K562 (cell line): Measurements from ENCODE around the gene TAF8. TPM values are rescaled to one million over a fixed set of nuclear protein-coding genes. Genes with fewer than 3 reads are reported as not detected.

Source experiments
- ATAC-seq: fragments of 200-7000 bp; cut with Tn5 transposase; 3 replicates; pipeline ENCODE4 v1.9.1; 2020; ENCODE audit warnings: moderate library complexity
- BruUV-seq: library from RNA; stranded (reverse); fragments of 400-500 nt; replicated peaks from 2 replicates; lab custom pipeline; 2021; lab: Mats Ljungman, UMichigan
- CTCF ChIA-PET: fragments of 300-600 bp; formaldehyde crosslinking; extraction: SDS; loops from one replicate; lab custom pipeline; 2021; ENCODE audit warnings: low intra/inter-chr PET ratio; lab: Yijun Ruan, JAX
- POLR2A ChIA-PET: fragments of 300-600, 350-650 bp; sonication (Branson Sonifier 250); formaldehyde crosslinking; extraction: SDS; loops from one replicate; lab custom pipeline; 2021; ENCODE audit warnings: antibody characterized with exemption, inconsistent platforms; lab: Yijun Ruan, JAX
- DNase-seq, 4 experiments: peaks; one replicate each; pipeline versions ENCODE4 v3.0.0 to v3.0.0-alpha.2; 2011 to 2018; ENCODE audit warnings: low spot score in 3 of 4, mixed read lengths in 3 of 4; ENCODE audit errors: extremely low read depth in 1 of 4
- FAIRE-seq: peaks from 2 replicates; lab custom pipeline; 2011; peaks lifted over from hg19 to GRCh38; lab: Jason Lieb, UNC
- H2AFZ ChIP-seq: 2 replicates; pipeline ENCODE4 v1.6.0; 2011; ENCODE audit warnings: low read depth, low read length, control low read depth, inconsistent platforms
- H3K27ac ChIP-seq: fragments of 200-600 bp; 3 replicates; pipeline ENCODE4 v1.8.0; 2011; ENCODE audit warnings: low read depth, mild to moderate bottlenecking, control low read depth, inconsistent platforms, low read length, moderate library complexity, mixed read lengths; ENCODE audit errors: extremely low read depth
- H3K27me3 ChIP-seq, 2 experiments: fragments of 300-600 bp in 1 of 2; 2 replicates in 1 of 2; 3 replicates in 1 of 2; pipeline versions ENCODE4 v1.6.0 to v1.8.0; 2011; ENCODE audit warnings: inconsistent platforms in 2 of 2, low read length in 2 of 2, mild to moderate bottlenecking in 1 of 2, mixed read lengths in 1 of 2, moderate library complexity in 1 of 2; ENCODE audit not compliant: control insufficient read depth in 2 of 2, insufficient read depth in 2 of 2
- H3K36me3 ChIP-seq: fragments of 300-600 bp; 3 replicates; pipeline ENCODE4 v1.8.0; 2011; ENCODE audit warnings: mild to moderate bottlenecking, low read length, inconsistent platforms; ENCODE audit not compliant: control insufficient read depth, insufficient read depth
- H3K4me1 ChIP-seq, 2 experiments: fragments of 200-600 bp in 1 of 2; replicated peaks in 1 of 2; 2 replicates in 1 of 2; 3 replicates in 1 of 2; pipeline versions ENCODE4 v1.5.1 to v1.8.0; 2011; ENCODE audit warnings: inconsistent platforms in 2 of 2, low read length in 2 of 2, mild to moderate bottlenecking in 1 of 2, mixed read lengths in 1 of 2, moderate library complexity in 1 of 2; ENCODE audit not compliant: control insufficient read depth in 2 of 2, insufficient read depth in 2 of 2
- H3K4me2 ChIP-seq: 2 replicates; pipeline ENCODE4 v1.6.1; 2011; ENCODE audit warnings: low read length, control low read depth, inconsistent platforms, mixed read lengths; ENCODE audit not compliant: insufficient read depth
- H3K4me3 ChIP-seq: fragments of 200-600 bp; sonication (generic), shearing (Covaris generic); 2 replicates; pipeline ENCODE4 v1.5.1; 2016; ENCODE audit warnings: control low read depth, inconsistent platforms
- H3K79me2 ChIP-seq: fragments of 200-600 bp; 3 replicates; pipeline ENCODE4 v1.8.0; 2011; ENCODE audit warnings: low read length, inconsistent platforms; ENCODE audit not compliant: control insufficient read depth, insufficient read depth
- H3K9ac ChIP-seq, 2 experiments: 2 replicates each; pipeline versions ENCODE4 v1.6.0 to v1.6.1; 2011; ENCODE audit warnings: low read depth in 2 of 2, low read length in 2 of 2, control low read depth in 1 of 2, inconsistent platforms in 1 of 2, mild to moderate bottlenecking in 1 of 2, mixed read lengths in 1 of 2; ENCODE audit not compliant: insufficient read depth in 1 of 2
- H3K9me1 ChIP-seq: one replicate; pipeline ENCODE4 v1.6.0; 2011; ENCODE audit warnings: inconsistent platforms, mild to moderate bottlenecking, low read length, moderate library complexity; ENCODE audit not compliant: control insufficient read depth, insufficient read depth
- H3K9me3 ChIP-seq: replicated peaks from 2 replicates; pipeline ENCODE4 v1.5.1; 2011; ENCODE audit warnings: low read depth, low read length, inconsistent platforms; ENCODE audit not compliant: control insufficient read depth, insufficient read depth
- H4K20me1 ChIP-seq: replicated peaks from 2 replicates; pipeline ENCODE4 v1.6.1; 2011; ENCODE audit warnings: low read length, inconsistent platforms, mixed read lengths; ENCODE audit not compliant: control insufficient read depth, insufficient read depth
- CHD1 ChIP-seq: fragments of 200-600 bp; sonication (generic); IDR thresholded peaks from one replicate; pipeline ENCODE4 v1.6.1; 2012; ENCODE audit warnings: mild to moderate bottlenecking, moderate library complexity, low read length, inconsistent platforms
- ETS2 ChIP-seq: IDR thresholded peaks from 2 replicates; pipeline ENCODE4 v1.6.1; 2016; ENCODE audit warnings: borderline replicate concordance, missing genetic modification characterization, mild to moderate bottlenecking, moderate library complexity, missing compliant biosample characterization; ENCODE audit not compliant: poor library complexity, severe bottlenecking
- FOXA1 ChIP-seq: fragments of 450-650 bp; IDR thresholded peaks from 2 replicates; pipeline ENCODE4 v1.6.1; 2016; ENCODE audit warnings: mild to moderate bottlenecking, borderline replicate concordance
- GATAD2B ChIP-seq: fragments of 450-650 bp; IDR thresholded peaks from 2 replicates; pipeline ENCODE4 v1.6.1; 2017; ENCODE audit warnings: mild to moderate bottlenecking, borderline replicate concordance
- HOXB6 ChIP-seq: fragments of 250-450 bp; sonication (Bioruptor Pico); IDR thresholded peaks from 2 replicates; pipeline ENCODE4 v1.5.1; 2022; ENCODE audit warnings: mild to moderate bottlenecking, borderline replicate concordance
- MCM2 ChIP-seq: fragments of 450-650 bp; IDR thresholded peaks from 2 replicates; pipeline ENCODE4 v1.6.1; 2017; ENCODE audit warnings: low read depth, mild to moderate bottlenecking
- SIN3A ChIP-seq, 2 experiments: fragments of 150-350 bp in 1 of 2; IDR thresholded peaks; 2 replicates each; pipeline ENCODE4 v1.6.1; 2011 to 2016; ENCODE audit warnings: borderline replicate concordance in 2 of 2, low read depth in 2 of 2, low read length in 2 of 2, mild to moderate bottlenecking in 2 of 2, moderate library complexity in 2 of 2; ENCODE audit not compliant: control insufficient read depth in 1 of 2
- TAF7 ChIP-seq: fragments of 450-650 bp; IDR thresholded peaks from 2 replicates; pipeline ENCODE4 v1.6.1; 2016; ENCODE audit warnings: missing genetic modification characterization, missing compliant biosample characterization
- ZNF561 ChIP-seq: fragments of 450-650 bp; formaldehyde crosslinking; conservative IDR thresholded peaks from 2 replicates; pipeline ENCODE4 v1.4.0; 2020; ENCODE audit warnings: mild to moderate bottlenecking, moderate library complexity
- whole genome bisulfite sequencing: fragments of 100-300 bp; shearing (Covaris generic); methylation state at CpG from one replicate; pipeline ENCODE4 v1.1.6; 2016; ENCODE audit warnings: low coverage, mixed read lengths; ENCODE audit not compliant: insufficient coverage; ENCODE audit errors: missing lambda C conversion rate; 5-methylcytosine and 5-hydroxymethylcytosine counted together
- in situ Hi-C: fragments of 300-500 bp; cut with MboI; formaldehyde crosslinking; loops from 4 replicates; pipeline ENCODE4 v1.15.0; 2018; ENCODE audit warnings: inconsistent platforms, mixed read lengths
- intact Hi-C: fragments of 100-400 bp; cut with micrococcal nuclease; formaldehyde crosslinking; loops from 2 replicates; pipeline ENCODE4 v1.14.2; 2022
- polyA plus RNA-seq, 8 experiments: library from polyadenylated mRNA; depleted of rRNA in 4 of 8; stranded (reverse) in 5 of 8; unstranded in 3 of 8; fragments of >200 nt; fragmentation: Nextera tagmentation in 2 of 8; fragmentation: Illumina TruSeq in 1 of 8; extraction: Ambion mirVana in 2 of 8; extraction: Trizol in 1 of 8; gene quantifications; 2 replicates each; pipeline versions ENCODE4 v1.2.1 to v1.2.3, GENCODE V29; 2011 to 2014; ENCODE audit warnings: inconsistent platforms in 1 of 8, missing spikeins in 1 of 8
- total RNA-seq, 7 experiments: library from RNA; depleted of rRNA in 6 of 7; stranded (reverse); fragments of >200 nt in 6 of 7; fragmentation: Illumina TruSeq in 2 of 7; extraction: Trizol in 2 of 7; gene quantifications; 2 replicates each; pipeline versions ENCODE4 v1.2.1 to v1.2.3, GENCODE V29; 2011 to 2021; ENCODE audit warnings: low replicate concordance in 1 of 7
- TF ChIP-seq, protein P1 (sequence below): fragments of 200-400 bp; formaldehyde crosslinking; IDR thresholded peaks from 2 replicates; pipeline ENCODE4 v1.6.1; 2017; ENCODE audit warnings: mild to moderate bottlenecking, low read depth, low read length, moderate library complexity
- TF ChIP-seq, protein P2 (sequence below), 2 experiments: fragments of 450-650 bp in 1 of 2; IDR thresholded peaks; 2 replicates each; pipeline ENCODE4 v1.6.1; 2011 to 2017; ENCODE audit warnings: low read depth in 2 of 2, antibody characterized with exemption in 1 of 2, borderline replicate concordance in 1 of 2, low read length in 1 of 2, mild to moderate bottlenecking in 1 of 2, mixed read lengths in 1 of 2; ENCODE audit not compliant: control insufficient read depth in 1 of 2
- TF ChIP-seq, protein P3 (sequence below), 2 experiments: fragments of 450-650 bp in 1 of 2; sonication (generic) in 1 of 2; formaldehyde crosslinking in 1 of 2; IDR thresholded peaks in 1 of 2; conservative IDR thresholded peaks in 1 of 2; 2 replicates each; pipeline versions ENCODE4 v1.6.1 to v1.8.1; 2016 to 2023; ENCODE audit warnings: mild to moderate bottlenecking in 2 of 2, moderate library complexity in 2 of 2, inconsistent platforms in 1 of 2, missing genetic modification reagents in 1 of 2
- TF ChIP-seq, protein P4 (sequence below): fragments of 450-650 bp; conservative IDR thresholded peaks from 2 replicates; pipeline ENCODE4 v1.6.1; 2016; ENCODE audit warnings: missing genetic modification characterization, low read depth, mild to moderate bottlenecking, control low read depth, missing compliant biosample characterization

TAF8 gene
- total and polyA plus RNA-seq, 9 of the 15 experiments (the other 6 are each of a cell fraction or from before 2014, with no cell fraction given) = 29.4 to 84.0 (median 52.6) TPM

DNA sequence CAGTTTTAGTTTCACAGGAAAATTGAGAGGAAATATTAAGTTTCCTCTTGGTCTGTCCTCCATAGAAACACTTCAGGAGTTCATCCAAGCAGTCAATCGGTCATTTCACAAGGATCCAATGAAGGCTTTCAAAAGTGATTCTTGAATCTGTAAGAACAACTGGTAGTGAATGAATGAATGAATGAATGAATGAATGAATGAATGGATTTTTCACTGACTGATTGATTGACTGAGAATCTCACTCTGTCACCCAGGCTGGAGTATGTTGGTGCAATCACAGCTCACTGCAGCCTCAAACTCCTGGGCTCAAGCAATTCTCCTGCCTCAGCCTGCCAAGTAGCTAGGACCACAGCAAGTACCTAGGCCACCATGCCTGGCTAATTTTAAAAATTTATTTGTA is 39.4 kb upstream of the TAF8 start:
- Histone ChIP-seq H3K9me3 (no peaks in the 10 kb centered on the region), H3K9me1 (no peaks in the 10 kb centered on the region), H3K9ac (no peak overlapping the region; a peak in 1 of 4 replicates), H3K79me2 (no peaks in the 10 kb centered on the region), H3K4me3 (no peak overlapping the region), H3K4me1 (peaks cover 19 to 43% of the 10 kb centered on the region in 2 experiments), H3K27me3 (no peaks in the 10 kb centered on the region), H4K20me1 (no peaks in the 10 kb centered on the region), H3K27ac (no peak overlapping the region), H3K36me3 (no peaks in the 10 kb centered on the region), H3K4me2 (no peak overlapping the region; the same call in 1 of the 2 replicates), H2AFZ (peak overlapping the region; percentile 20; the same call in 1 of the 2 replicates)
- ChIA-PET POLR2A (interaction anchor here (1.4 to 2.9 kb wide), 2 partner anchors 18 kb away, joined by 4 to 11 read pairs; no protein-coding TSS in a partner anchor), CTCF (no interaction called here)
- 29% methylated on average over 1 of the region's 1 CpG for WGBS
- in situ Hi-C loops (no loop called here), intact Hi-C loops (no loop called here)
- ATAC-seq (no peak), FAIRE-seq (no peak), DNase-seq (no peak)
- BruUV-seq = no TSS peak
- no peak for TF ChIP-seq SIN3A (IDR thresholded peaks at IDR 0.05; ENCODE audit: borderline replicate concordance in 2 of 2, control insufficient read depth in 1 of 2, low read depth in 2 of 2, low read length in 2 of 2)
- TF ChIP-seq, protein P1, sequence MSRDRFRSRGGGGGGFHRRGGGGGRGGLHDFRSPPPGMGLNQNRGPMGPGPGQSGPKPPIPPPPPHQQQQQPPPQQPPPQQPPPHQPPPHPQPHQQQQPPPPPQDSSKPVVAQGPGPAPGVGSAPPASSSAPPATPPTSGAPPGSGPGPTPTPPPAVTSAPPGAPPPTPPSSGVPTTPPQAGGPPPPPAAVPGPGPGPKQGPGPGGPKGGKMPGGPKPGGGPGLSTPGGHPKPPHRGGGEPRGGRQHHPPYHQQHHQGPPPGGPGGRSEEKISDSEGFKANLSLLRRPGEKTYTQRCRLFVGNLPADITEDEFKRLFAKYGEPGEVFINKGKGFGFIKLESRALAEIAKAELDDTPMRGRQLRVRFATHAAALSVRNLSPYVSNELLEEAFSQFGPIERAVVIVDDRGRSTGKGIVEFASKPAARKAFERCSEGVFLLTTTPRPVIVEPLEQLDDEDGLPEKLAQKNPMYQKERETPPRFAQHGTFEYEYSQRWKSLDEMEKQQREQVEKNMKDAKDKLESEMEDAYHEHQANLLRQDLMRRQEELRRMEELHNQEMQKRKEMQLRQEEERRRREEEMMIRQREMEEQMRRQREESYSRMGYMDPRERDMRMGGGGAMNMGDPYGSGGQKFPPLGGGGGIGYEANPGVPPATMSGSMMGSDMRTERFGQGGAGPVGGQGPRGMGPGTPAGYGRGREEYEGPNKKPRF = no peak
- TF ChIP-seq HOXB6 (CRISPR knock-in tag) = no peak
- no peak for TF ChIP-seq GATAD2B
- TF ChIP-seq, protein P2, sequence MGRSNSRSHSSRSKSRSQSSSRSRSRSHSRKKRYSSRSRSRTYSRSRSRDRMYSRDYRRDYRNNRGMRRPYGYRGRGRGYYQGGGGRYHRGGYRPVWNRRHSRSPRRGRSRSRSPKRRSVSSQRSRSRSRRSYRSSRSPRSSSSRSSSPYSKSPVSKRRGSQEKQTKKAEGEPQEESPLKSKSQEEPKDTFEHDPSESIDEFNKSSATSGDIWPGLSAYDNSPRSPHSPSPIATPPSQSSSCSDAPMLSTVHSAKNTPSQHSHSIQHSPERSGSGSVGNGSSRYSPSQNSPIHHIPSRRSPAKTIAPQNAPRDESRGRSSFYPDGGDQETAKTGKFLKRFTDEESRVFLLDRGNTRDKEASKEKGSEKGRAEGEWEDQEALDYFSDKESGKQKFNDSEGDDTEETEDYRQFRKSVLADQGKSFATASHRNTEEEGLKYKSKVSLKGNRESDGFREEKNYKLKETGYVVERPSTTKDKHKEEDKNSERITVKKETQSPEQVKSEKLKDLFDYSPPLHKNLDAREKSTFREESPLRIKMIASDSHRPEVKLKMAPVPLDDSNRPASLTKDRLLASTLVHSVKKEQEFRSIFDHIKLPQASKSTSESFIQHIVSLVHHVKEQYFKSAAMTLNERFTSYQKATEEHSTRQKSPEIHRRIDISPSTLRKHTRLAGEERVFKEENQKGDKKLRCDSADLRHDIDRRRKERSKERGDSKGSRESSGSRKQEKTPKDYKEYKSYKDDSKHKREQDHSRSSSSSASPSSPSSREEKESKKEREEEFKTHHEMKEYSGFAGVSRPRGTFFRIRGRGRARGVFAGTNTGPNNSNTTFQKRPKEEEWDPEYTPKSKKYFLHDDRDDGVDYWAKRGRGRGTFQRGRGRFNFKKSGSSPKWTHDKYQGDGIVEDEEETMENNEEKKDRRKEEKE (IDR thresholded peaks at IDR 0.05; ENCODE audit: borderline replicate concordance in 1 of 2, control insufficient read depth in 1 of 2, low read depth in 2 of 2, low read length in 1 of 2) = no peak
- no peak for TF ChIP-seq ETS2
- TF ChIP-seq TAF7 (tag) = no peak
- TF ChIP-seq ZNF561 (CRISPR knock-in tag) = no peak
- TF ChIP-seq, protein P3, sequence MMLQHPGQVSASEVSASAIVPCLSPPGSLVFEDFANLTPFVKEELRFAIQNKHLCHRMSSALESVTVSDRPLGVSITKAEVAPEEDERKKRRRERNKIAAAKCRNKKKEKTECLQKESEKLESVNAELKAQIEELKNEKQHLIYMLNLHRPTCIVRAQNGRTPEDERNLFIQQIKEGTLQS (IDR thresholded peaks at IDR 0.05) = no peak
- TF ChIP-seq, protein P3 (CRISPR knock-in tag; conservative IDR thresholded peaks at IDR 0.05) = no peak
- TF ChIP-seq, protein P4, sequence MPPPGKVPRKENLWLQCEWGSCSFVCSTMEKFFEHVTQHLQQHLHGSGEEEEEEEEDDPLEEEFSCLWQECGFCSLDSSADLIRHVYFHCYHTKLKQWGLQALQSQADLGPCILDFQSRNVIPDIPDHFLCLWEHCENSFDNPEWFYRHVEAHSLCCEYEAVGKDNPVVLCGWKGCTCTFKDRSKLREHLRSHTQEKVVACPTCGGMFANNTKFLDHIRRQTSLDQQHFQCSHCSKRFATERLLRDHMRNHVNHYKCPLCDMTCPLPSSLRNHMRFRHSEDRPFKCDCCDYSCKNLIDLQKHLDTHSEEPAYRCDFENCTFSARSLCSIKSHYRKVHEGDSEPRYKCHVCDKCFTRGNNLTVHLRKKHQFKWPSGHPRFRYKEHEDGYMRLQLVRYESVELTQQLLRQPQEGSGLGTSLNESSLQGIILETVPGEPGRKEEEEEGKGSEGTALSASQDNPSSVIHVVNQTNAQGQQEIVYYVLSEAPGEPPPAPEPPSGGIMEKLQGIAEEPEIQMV (tag) = peak; percentile 21; the same call in 1 of the 2 replicates
- TF ChIP-seq CHD1 = no peak
- no peak for TF ChIP-seq MCM2
- no peak for TF ChIP-seq FOXA1
